Lower lobe of right lung (tissue), 2 donors: ENCODE measurements around the gene MYOD1. TPM values are rescaled to one million over a fixed set of nuclear protein-coding genes. Genes with fewer than 3 reads are reported as not detected.

ENCODE experiments used
- ATAC-seq, 2 donors: fragments of 200-7000 bp; cut with Tn5 transposase; one replicate each; pipeline ENCODE4 v1.9.1; 2020 to 2022; ENCODE audit warnings: mild to moderate bottlenecking in 2 of 2, moderate library complexity in 2 of 2
- DNase-seq: peaks from one replicate; pipeline ENCODE4 v3.0.0-alpha.2; 2020
- H3K27ac ChIP-seq: fragments of 200-600 bp; one replicate; pipeline ENCODE4 v1.8.0; 2022
- H3K27me3 ChIP-seq: fragments of 200-600 bp; one replicate; pipeline ENCODE4 v1.8.0; 2022; ENCODE audit warnings: low read depth
- H3K36me3 ChIP-seq: fragments of 200-600 bp; one replicate; pipeline ENCODE4 v1.8.0; 2022; ENCODE audit warnings: mild to moderate bottlenecking
- H3K4me1 ChIP-seq: fragments of 200-600 bp; one replicate; pipeline ENCODE4 v1.8.0; 2022
- H3K4me3 ChIP-seq: fragments of 200-600 bp; one replicate; pipeline ENCODE4 v1.8.0; 2022; ENCODE audit warnings: mild to moderate bottlenecking
- H3K9me3 ChIP-seq: fragments of 200-600 bp; one replicate; pipeline ENCODE4 v1.8.0; 2022
- intact Hi-C: fragments of 100-400 bp; cut with DNase I; formaldehyde crosslinking; loops from one replicate; pipeline ENCODE4 v1.11.0; 2022
- total RNA-seq: library from RNA; stranded (reverse); fragmentation: NEBNext Ultra II Directional; extraction: Animal tissue kit (Norgen Biotek cat#: 25700); gene quantifications from one replicate; pipeline ENCODE4 v1.2.1, GENCODE V29; 2021
- TF ChIP-seq, protein P1 (sequence below): fragments of 200-600 bp; IDR thresholded peaks from one replicate; pipeline ENCODE4 v1.8.0; 2022; ENCODE audit warnings: antibody characterized with exemption, mild to moderate bottlenecking
- donor health status: DM: no; HTN: yes; CAD: no; lungs with severe emphysema.

MYOD1 gene
- total RNA-seq, 1 donor from 2014 or later = not detected

DNA sequence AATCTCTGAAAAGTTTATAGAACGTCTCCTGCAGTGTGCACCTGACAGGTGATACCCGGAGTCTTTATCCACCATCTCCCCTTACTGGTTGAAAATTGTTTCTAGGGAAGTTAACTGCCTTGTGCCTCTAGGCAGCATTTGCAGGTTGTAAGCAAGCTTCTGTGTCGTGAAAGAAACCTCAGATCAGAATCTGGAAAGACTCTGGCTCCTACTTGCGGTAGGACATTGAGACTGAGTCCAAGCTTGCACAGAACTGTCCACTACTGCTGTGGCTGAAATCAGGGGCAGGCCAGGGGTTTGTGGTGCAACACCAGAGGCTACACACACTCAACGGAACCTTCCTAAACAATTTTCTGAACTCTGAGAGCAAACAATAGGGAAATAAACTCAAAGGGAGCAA lies 34.8 kb upstream of the MYOD1 start:
- Histone ChIP-seq H3K27me3 (peaks cover 9% of the 10 kb centered on the region), H3K9me3 (no peaks in the 10 kb centered on the region), H3K4me1 (no peaks in the 10 kb centered on the region), H3K27ac (no peak overlapping the region), H3K36me3 (no peaks in the 10 kb centered on the region), H3K4me3 (no peak overlapping the region)
- DNase-seq (no peak), ATAC-seq (no peak)
- TF ChIP-seq, protein P1, sequence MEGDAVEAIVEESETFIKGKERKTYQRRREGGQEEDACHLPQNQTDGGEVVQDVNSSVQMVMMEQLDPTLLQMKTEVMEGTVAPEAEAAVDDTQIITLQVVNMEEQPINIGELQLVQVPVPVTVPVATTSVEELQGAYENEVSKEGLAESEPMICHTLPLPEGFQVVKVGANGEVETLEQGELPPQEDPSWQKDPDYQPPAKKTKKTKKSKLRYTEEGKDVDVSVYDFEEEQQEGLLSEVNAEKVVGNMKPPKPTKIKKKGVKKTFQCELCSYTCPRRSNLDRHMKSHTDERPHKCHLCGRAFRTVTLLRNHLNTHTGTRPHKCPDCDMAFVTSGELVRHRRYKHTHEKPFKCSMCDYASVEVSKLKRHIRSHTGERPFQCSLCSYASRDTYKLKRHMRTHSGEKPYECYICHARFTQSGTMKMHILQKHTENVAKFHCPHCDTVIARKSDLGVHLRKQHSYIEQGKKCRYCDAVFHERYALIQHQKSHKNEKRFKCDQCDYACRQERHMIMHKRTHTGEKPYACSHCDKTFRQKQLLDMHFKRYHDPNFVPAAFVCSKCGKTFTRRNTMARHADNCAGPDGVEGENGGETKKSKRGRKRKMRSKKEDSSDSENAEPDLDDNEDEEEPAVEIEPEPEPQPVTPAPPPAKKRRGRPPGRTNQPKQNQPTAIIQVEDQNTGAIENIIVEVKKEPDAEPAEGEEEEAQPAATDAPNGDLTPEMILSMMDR = no peak
- intact Hi-C loops = no loop called here

DNA sequence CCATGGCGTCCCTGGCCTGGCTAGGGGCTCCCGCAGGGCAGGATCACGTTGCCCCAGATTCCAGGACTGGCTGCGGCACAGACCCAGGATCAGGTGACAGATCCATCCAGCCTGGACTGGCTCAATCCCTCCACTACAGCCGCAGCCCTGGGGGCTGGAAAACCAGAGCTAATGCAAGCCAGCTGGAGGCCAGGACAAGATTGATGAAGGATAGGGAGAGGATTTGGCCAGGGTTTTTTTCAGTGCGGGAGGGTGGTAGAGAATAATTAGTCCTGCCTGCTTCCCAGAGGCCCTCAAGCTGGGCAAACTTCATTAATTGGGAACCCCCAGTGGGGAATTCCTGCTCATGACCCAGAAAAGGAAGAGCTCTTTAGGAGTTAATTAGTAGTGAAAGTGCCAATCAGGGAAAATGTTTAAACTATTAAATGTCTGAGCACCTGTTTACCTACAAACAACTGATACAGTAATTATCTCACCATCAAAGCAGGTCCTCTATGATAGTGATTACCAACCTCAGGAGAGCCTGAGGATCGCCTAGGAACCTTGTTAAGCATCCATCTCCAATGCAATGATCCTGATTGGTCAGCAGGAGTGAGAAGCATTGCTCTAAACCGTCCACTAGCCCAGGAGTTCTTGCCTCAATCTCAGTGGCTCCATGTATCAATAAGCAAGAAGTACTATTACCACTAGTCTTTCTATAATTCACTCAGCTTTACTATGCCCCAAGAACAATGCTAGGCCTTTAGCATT lies 33.0 kb upstream of the MYOD1 start:
- TF ChIP-seq, protein P1 = no peak
- H3K36me3 ChIP-seq = no peaks in the 10 kb centered on the region
- no peak for ATAC-seq
- no peaks in the 10 kb centered on the region for H3K4me1 ChIP-seq
- H3K4me3 ChIP-seq = no peak overlapping the region
- H3K27me3 ChIP-seq = peaks cover 11% of the 10 kb centered on the region
- H3K27ac ChIP-seq = no peak overlapping the region
- no peaks in the 10 kb centered on the region for H3K9me3 ChIP-seq
- intact Hi-C loops = no loop called here
- DNase-seq = no peak

DNA sequence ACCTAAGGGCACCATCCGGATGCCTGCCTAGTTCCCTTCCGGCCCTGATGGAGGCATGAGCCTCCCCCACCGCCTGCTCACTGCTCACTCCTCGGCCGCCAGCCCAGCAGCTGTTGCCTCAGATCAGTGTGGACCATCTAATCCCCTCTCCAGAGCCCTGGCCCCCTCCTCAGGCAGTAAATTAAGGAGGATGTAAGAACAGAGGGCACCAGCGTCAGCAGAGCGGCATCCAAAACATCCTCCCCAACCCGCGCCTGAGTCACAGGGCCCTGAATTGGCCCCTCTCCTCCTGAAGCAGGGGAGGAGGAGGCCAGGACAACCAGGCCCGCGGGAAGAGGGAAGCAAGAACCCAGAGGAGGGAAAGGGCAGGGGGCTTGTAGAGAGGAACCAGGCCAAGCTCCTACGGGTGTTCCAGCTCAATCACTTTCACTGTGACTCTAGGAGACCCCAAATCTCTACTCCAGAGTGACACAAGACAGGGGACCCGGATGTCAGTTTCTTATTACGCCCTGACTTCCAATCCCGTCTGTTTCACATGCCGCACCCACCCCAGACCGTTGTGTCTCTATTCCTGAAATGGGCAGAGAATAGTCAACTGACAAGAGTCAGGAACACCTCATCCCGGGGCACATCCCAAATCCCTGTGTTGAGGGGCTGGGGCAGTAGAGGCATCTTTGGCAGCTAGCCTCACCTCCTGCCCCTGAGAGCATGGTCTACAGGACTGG lies 31.3 kb upstream of the MYOD1 start:
- Histone ChIP-seq H3K36me3 (no peaks in the 10 kb centered on the region), H3K4me3 (no peak overlapping the region), H3K4me1 (no peaks in the 10 kb centered on the region), H3K9me3 (no peaks in the 10 kb centered on the region), H3K27me3 (peaks cover 23% of the 10 kb centered on the region), H3K27ac (no peak overlapping the region)
- ATAC-seq = no peak
- TF ChIP-seq, protein P1 = no peak
- no peak for DNase-seq
- intact Hi-C loops = no loop called here

DNA sequence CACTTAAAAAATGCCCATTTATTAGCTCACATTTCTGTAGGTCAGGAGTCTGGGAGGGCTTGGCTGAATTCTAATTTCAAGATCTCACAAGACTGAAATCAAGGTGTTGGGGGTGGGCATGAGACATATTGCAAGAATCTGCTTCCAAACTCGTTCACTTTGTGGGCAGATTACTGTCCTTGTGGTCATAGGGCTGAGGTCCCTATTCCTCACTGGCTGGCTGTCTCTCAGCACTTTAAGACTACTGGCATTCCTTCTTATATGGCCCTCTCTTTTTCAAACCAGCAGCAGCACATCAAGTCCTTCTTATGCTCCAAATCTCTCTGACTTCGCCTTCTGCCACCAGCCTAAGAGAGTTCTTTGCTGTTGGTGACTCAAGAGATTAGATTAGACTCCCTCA lies 27.8 kb upstream of the MYOD1 start:
- Histone ChIP-seq H3K27me3 (peaks cover 44% of the 10 kb centered on the region), H3K36me3 (no peaks in the 10 kb centered on the region), H3K4me3 (no peak overlapping the region), H3K4me1 (no peaks in the 10 kb centered on the region), H3K27ac (no peak overlapping the region), H3K9me3 (no peaks in the 10 kb centered on the region)
- intact Hi-C loops = no loop called here
- TF ChIP-seq, protein P1 = no peak
- ATAC-seq (no peak), DNase-seq (no peak)

DNA sequence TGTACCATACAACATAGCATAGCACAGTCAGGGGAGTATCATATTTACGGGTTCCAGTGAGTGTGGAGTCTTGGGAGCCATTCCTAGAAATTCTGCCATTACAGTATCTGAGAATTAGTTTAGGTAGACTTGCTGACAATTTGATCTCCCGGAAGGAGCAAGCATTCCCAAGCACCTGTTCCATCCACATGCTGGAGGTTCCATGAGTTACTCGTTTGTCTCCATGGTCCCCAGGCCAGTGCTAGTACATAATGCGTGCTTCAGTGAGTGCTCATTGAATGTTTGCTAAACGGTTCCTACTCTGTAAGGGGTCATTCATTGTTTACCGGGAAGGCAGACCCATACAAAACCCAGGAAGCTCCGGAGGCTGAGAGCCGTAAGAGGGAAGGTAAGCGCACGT lies 27.4 kb upstream of the MYOD1 start:
- Histone ChIP-seq H3K4me3 (no peak overlapping the region), H3K9me3 (no peaks in the 10 kb centered on the region), H3K36me3 (no peaks in the 10 kb centered on the region), H3K4me1 (no peaks in the 10 kb centered on the region), H3K27ac (no peak overlapping the region), H3K27me3 (peaks cover 45% of the 10 kb centered on the region)
- intact Hi-C loops = no loop called here
- ATAC-seq (no peak), DNase-seq (no peak)
- TF ChIP-seq, protein P1 = no peak
